K562 (cell line): ENCODE results near the gene CELSR3.

Experiments used
- ELF2 ChIP-seq: fragments of 250-450 bp; sonication (Bioruptor Pico); IDR thresholded peaks from 2 replicates; pipeline ENCODE4 v1.5.0; 2021; ENCODE audit warnings: mild to moderate bottlenecking
- ZBTB7A ChIP-seq: IDR thresholded peaks from 2 replicates; pipeline ENCODE4 v1.6.1; 2011; ENCODE audit warnings: low read depth, mild to moderate bottlenecking, low read length, moderate library complexity, borderline replicate concordance; ENCODE audit not compliant: control insufficient read depth
- TF ChIP-seq, protein P1 (sequence below): sonication (generic); formaldehyde crosslinking; IDR thresholded peaks from 2 replicates; pipeline ENCODE4 v1.8.1; 2022; ENCODE audit warnings: missing genetic modification reagents

- TF ChIP-seq ZBTB7A: no peak
- TF ChIP-seq, protein P1, sequence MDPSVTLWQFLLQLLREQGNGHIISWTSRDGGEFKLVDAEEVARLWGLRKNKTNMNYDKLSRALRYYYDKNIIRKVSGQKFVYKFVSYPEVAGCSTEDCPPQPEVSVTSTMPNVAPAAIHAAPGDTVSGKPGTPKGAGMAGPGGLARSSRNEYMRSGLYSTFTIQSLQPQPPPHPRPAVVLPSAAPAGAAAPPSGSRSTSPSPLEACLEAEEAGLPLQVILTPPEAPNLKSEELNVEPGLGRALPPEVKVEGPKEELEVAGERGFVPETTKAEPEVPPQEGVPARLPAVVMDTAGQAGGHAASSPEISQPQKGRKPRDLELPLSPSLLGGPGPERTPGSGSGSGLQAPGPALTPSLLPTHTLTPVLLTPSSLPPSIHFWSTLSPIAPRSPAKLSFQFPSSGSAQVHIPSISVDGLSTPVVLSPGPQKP: no peak
- TF ChIP-seq ELF2: no peak
Measured at GRCh38 chr3:48696601-48697000, 33.9 kb upstream of the CELSR3 start.
